Activated naive CD4-positive, alpha-beta T cell treated with anti-CD3 and anti-CD28 coated beads, Interleukin-2, amount 10 ng/mL, durations not matched to agents 7 days and 5 days (primary cell): Measurements from ENCODE around the gene FAM216A.
"Not testable (repeated sequence)": the region's sequence is repeated elsewhere in the genome, so short reads cannot be mapped to it uniquely, and the experiment has no call there.

Source experiments
- CTCF ChIA-PET: fragments of 350-600 bp; sonication (Branson Sonifier 250); formaldehyde crosslinking; loops from one replicate; lab custom pipeline; 2021; ENCODE audit warnings: antibody characterized with exemption; lab: Charles Lee
- DNase-seq: peaks from one replicate; pipeline ENCODE4 v3.0.0-alpha.2; 2020
- H3K27ac Mint-ChIP-seq: one replicate; pipeline ENCODE4 v1.8.0; 2021; ENCODE audit warnings: mild to moderate bottlenecking, moderate library complexity, mixed read lengths
- H3K27me3 Mint-ChIP-seq: one replicate; pipeline ENCODE4 v1.8.0; 2021; ENCODE audit warnings: mild to moderate bottlenecking, mixed read lengths
- H3K36me3 Mint-ChIP-seq: one replicate; pipeline ENCODE4 v1.8.0; 2021; ENCODE audit warnings: mixed read lengths
- H3K4me1 Mint-ChIP-seq: one replicate; pipeline ENCODE4 v1.8.0; 2021; ENCODE audit warnings: mixed read lengths
- H3K4me3 Mint-ChIP-seq: one replicate; pipeline ENCODE4 v1.8.0; 2021; ENCODE audit warnings: mild to moderate bottlenecking, moderate library complexity, mixed read lengths
- H3K9me3 Mint-ChIP-seq: one replicate; pipeline ENCODE4 v1.8.0; 2021; ENCODE audit warnings: mixed read lengths

The FAM216A gene, protein sequence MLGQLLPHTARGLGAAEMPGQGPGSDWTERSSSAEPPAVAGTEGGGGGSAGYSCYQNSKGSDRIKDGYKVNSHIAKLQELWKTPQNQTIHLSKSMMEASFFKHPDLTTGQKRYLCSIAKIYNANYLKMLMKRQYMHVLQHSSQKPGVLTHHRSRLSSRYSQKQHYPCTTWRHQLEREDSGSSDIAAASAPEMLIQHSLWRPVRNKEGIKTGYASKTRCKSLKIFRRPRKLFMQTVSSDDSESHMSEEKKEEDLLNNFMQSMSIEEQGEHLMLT

DNA sequence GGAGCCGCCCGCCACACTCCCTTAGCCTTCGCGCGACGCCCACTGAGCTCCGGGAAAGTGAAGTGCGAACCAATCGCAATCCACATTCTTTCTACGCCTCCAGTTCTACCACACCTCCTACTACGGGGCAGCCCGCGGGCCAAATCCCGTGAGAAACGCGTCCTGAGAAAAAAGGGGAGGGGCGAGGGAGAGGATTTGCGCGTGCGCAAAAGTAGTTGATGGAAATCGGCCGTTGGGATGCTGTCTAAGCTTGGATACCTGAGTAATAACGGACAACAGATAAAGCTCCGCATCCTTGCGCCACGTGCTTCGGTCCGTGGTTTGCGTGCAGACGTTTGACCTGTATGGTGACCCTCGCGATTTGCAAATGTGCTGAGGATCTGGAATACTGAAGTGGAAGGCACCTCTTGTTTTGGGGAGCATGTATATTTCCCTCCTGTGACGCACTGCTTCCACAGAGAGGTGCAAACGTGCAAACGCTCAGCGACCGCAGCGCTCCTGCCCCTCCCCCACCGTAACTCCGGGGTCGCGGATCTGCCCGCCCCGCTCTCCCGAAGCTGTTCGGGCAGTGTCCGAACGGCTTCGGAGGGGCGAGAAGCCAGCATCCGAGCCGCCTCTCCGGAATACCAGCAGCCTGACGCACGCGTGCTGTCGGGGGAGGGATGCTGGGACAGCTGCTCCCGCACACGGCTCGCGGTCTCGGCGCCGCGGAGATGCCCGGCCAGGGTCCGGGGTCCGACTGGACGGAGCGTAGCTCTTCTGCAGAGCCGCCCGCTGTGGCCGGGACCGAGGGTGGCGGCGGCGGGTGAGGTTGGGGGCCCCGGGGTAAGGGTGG is at the start of gene FAM216A, which contains the start of gene GPN3:
Gene FAM216A (plus strand): TSS at position 632 of the 835 bp plus-strand sequence. CDS start 31 bp downstream, at position 663.
Gene GPN3 (minus strand): TSS at position 44 of the 835 bp plus-strand sequence. CDS start 54 bp downstream, outside the sequence.
- H3K27me3 Mint-ChIP-seq = no peaks in the 10 kb centered on the region
- no peaks in the 10 kb centered on the region for H3K9me3 Mint-ChIP-seq
- CTCF ChIA-PET = interaction anchor here (0.8 to 3.9 kb wide), 20 partner anchors 10 to 137 kb away, joined by 3 to 41 read pairs (median 6); partner anchors contain the start of genes ARPC3, RAD9B and VPS29
- peak within 1 kb of the TSS; percentile 98 for H3K4me3 Mint-ChIP-seq
- DNase-seq = peak; percentile 97
- H3K27ac Mint-ChIP-seq = peak within 1 kb of the TSS; percentile 99
- peaks cover 15% of the 10 kb centered on the region for H3K36me3 Mint-ChIP-seq
- peaks cover 45% of the 10 kb centered on the region for H3K4me1 Mint-ChIP-seq

DNA sequence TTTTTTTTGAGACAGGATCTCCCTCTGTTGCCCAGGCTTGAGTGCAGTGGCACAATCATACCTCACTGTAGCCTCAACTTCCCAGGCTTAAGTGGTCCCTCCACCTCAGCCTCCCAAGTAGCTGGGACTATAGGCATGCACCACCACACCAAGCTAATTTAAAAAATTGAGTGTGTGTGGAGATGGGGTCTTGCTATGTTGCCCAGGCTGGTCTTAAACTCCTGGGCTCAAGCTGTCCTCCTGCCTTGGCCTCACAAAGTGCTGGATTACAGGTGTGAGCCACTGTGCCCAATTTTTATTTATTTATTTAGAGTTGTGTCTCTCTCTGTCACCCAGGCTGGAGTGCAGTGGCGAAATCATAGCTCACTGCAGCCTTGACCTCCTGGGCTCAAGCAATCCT is 48.0 kb upstream of the FAM216A start:
- H3K27ac Mint-ChIP-seq, H3K9me3 Mint-ChIP-seq, H3K4me1 Mint-ChIP-seq, H3K36me3 Mint-ChIP-seq, DNase-seq, H3K4me3 Mint-ChIP-seq: not testable (repeated sequence)
- CTCF ChIA-PET = interaction anchor here (0.8 to 1.0 kb wide), 2 partner anchors 10 to 319 kb away, joined by 3 to 6 read pairs; no protein-coding TSS in a partner anchor
- H3K27me3 Mint-ChIP-seq = peaks cover 54% of the 10 kb centered on the region

DNA sequence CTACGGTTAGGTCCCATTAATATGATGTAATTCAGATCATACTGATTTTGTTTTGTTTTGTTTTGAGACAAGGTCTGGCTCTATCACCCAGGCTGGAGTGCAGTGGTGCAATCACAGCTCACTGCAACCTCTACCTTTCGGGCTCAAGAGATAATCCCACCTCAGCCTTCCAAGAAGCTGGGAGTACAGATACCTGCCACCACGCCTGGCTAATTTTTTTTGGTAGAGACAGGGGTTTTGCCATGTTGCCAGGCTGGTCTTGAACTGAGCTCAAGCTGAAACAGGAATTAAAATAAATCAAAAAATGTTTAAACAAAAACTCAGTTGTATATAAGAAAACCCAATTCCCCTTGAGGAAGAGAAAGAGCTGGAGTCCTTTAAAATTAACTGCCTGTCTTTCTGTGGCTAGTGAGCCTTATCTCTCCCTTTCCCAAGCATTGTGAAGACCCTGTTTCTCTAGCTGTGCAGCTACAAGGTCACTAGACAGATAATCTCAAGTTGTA is 47.4 kb upstream of the FAM216A start:
- Mint-ChIP-seq H3K4me3 (no peak overlapping the region), H3K36me3 (no peaks in the 10 kb centered on the region), H3K9me3 (no peaks in the 10 kb centered on the region), H3K27me3 (peaks cover 54% of the 10 kb centered on the region), H3K27ac (no peak overlapping the region), H3K4me1 (no peaks in the 10 kb centered on the region)
- CTCF ChIA-PET = interaction anchor here (0.6 to 1.0 kb wide), 3 partner anchors 10 to 320 kb away, joined by 3 to 6 read pairs (median 3); no protein-coding TSS in a partner anchor
- DNase-seq = no peak

DNA sequence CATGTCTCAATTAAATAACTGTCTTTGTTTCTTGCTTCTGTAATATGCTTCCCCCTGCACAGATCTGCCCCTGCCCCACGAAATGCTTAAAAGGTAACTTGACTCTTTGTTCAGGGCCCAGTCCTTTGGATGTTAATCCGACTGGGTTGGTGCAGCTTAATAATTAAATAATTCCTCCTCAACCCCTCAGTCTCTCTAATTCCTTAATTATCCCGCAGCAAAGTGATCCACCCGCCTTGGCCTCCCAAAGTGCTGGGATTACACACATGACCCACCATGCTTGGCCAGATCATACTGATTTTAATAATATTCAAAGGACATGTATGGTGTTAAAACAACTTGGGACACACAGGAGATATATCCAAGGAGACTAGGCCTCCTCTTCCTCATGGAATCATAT is 46.9 kb upstream of the FAM216A start:
- Mint-ChIP-seq H3K4me3 (no peak overlapping the region), H3K27me3 (peaks cover 54% of the 10 kb centered on the region), H3K4me1 (no peaks in the 10 kb centered on the region), H3K36me3 (no peaks in the 10 kb centered on the region), H3K9me3 (no peaks in the 10 kb centered on the region), H3K27ac (no peak overlapping the region)
- CTCF ChIA-PET = interaction anchor here (0.6 to 1.0 kb wide), 3 partner anchors 133 to 322 kb away, joined by 3 read pairs; no protein-coding TSS in a partner anchor
- DNase-seq = no peak

DNA sequence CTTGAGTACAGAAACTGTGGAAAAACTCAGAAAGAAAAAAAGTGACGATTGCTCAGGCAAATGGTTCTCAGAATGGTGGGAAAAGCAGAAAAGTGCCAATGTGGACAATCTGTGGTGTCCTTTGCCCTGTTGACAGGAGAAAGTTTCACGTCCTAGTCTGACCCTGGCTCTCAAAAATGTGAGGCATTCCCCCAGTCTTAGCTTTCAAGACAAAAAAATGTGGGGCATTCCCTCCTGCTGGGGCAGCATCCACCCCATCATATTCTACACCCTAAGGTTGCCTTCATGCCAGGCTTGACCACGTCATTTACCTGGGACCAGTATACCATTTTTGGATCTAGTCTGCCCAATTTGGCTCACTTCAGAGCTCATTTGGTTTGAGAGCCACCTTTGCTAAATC is 44.4 kb upstream of the FAM216A start:
- DNase-seq = no peak
- Mint-ChIP-seq H3K9me3 (no peaks in the 10 kb centered on the region), H3K4me1 (no peaks in the 10 kb centered on the region), H3K36me3 (no peaks in the 10 kb centered on the region), H3K27ac (no peak overlapping the region), H3K27me3 (peaks cover 45% of the 10 kb centered on the region), H3K4me3 (no peak overlapping the region)
- CTCF ChIA-PET = no interaction called here

DNA sequence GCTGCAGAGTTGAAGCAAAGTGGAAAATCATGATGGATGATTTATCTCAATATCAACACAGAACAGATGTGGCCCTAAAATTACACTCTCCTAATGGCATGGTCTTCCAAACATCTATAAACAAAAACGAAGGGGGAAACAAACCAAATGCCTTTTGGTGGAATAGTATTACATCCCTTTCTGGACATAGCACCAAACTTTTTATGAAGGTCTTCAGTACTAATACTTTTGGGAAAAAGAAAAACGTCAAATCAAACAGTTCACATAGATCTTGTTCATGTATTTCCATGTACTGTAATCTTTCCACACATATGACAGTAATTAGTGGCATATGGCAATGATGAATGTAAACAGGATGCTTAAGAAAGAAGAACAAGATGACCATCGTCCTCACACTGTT is 42.2 kb upstream of the FAM216A start:
- Mint-ChIP-seq H3K9me3 (no peaks in the 10 kb centered on the region), H3K27ac (no peak overlapping the region), H3K27me3 (peaks cover 36% of the 10 kb centered on the region), H3K4me1 (peaks cover 2% of the 10 kb centered on the region), H3K4me3 (no peak overlapping the region), H3K36me3 (no peaks in the 10 kb centered on the region)
- CTCF ChIA-PET = interaction anchor here (1.1 kb wide), 1 partner anchor 325 kb away, joined by 3 read pairs; no protein-coding TSS in a partner anchor
- DNase-seq = no peak

DNA sequence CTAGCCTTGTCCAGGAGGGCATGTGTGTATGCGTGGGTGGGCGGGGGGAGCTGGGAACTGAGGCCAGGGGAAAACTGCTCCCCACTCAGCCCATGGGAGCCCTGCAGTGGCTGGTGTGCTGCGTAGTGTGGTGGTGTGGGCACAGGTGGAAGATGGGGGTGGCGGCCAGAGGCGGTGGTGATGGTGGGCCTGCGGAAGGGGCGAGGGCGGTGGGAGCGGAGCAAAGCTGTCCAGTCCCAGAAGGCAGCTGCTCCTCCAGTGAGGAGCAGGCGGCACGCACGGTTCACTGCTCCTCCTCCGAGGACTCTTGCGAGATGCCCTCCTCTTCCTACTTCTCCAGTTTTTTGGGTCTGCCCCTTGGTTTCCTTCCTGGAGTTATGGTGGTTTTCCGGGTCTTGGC is 39.0 kb upstream of the FAM216A start:
- DNase-seq, H3K36me3 Mint-ChIP-seq, H3K4me1 Mint-ChIP-seq, H3K27ac Mint-ChIP-seq, CTCF ChIA-PET, H3K9me3 Mint-ChIP-seq, H3K4me3 Mint-ChIP-seq: not testable (repeated sequence)
- H3K27me3 Mint-ChIP-seq = peaks cover 12% of the 10 kb centered on the region

DNA sequence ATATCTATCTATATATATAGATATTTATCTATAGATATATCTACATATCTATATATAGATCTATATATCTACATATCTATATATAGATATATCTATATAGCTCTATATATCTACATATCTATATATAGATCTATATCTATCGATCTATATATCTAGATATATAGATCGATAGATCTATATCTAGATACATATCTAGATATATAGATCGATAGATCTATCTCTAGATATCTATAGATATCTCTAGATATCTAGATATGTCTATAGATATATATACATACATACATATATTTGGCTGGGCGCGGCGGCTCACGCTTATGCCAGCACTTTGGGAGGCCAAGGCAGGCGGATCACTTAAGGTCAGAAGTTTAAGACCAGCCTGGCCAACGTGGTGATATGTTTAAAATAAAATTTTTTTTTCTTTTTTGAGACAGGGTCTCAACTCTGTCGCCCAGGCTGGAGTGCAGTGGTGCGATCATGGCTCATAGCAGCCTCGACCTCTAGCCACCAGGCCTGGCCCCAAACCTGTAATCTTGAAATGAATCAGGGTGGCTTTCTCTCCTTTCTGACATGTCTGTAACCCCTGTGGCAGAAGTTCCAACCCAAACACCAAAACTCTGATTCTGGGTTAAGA is 36.6 kb upstream of the FAM216A start:
- Mint-ChIP-seq H3K4me3 (no peak overlapping the region), H3K27me3 (peaks cover 6% of the 10 kb centered on the region), H3K36me3 (peaks cover 25% of the 10 kb centered on the region), H3K9me3 (no peaks in the 10 kb centered on the region), H3K27ac (peak overlapping the region; percentile 78), H3K4me1 (peaks cover 5% of the 10 kb centered on the region)
- CTCF ChIA-PET = interaction anchor here (0.7 to 2.1 kb wide), 39 partner anchors 8 to 362 kb away, joined by 3 to 38 read pairs (median 5); partner anchors contain the start of genes ANAPC7, ARPC3, FAM216A and GPN3
- no peak for DNase-seq

DNA sequence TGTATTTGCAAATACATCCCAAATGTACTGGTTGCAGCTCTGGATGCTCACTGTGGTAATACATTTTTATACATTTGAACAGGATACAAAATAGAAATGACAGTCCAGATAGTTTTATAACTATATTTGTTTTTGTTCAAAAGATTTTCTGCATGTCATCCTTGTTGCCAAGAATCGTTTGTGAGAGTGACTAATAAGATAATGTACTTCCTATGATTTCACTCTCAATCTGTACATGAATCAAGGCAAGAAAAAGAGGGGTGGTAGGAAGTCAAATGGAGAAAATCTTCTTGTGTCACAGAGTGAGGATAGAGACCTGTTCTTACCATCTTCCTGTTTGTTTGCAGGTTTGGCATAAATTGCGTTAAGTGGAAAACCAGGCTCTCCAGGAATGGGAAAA is 32.4 kb upstream of the FAM216A start:
- no peak overlapping the region for H3K27ac Mint-ChIP-seq
- H3K4me3 Mint-ChIP-seq = no peak overlapping the region
- H3K27me3 Mint-ChIP-seq = no peaks in the 10 kb centered on the region
- peaks cover 5% of the 10 kb centered on the region for H3K4me1 Mint-ChIP-seq
- DNase-seq = no peak
- H3K36me3 Mint-ChIP-seq = peaks cover 41% of the 10 kb centered on the region
- CTCF ChIA-PET = no interaction called here
- H3K9me3 Mint-ChIP-seq = no peaks in the 10 kb centered on the region

DNA sequence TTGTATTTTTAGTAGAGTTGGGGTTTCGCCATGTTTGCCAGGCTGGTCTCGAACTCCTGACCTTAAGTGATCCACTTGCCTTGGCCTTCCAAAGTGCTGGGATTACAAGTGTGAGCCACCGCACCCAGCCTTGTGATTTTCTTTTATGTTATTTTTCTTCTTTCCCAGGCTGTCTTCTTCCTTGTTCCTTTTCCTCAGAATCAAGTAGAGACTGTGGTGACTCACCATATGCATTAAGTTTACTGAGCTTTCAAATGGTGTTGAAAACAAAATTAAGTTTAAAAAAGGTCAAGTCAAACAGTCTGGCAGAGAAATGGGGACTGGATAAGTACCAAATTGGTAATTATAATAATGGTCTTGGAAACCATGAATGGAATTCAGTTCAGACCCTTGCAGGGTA is 24.2 kb upstream of the FAM216A start:
- DNase-seq = no peak
- Mint-ChIP-seq H3K4me1 (peaks cover 36% of the 10 kb centered on the region), H3K4me3 (no peak overlapping the region), H3K9me3 (no peaks in the 10 kb centered on the region), H3K27ac (no peak overlapping the region), H3K36me3 (peaks cover 40% of the 10 kb centered on the region), H3K27me3 (no peaks in the 10 kb centered on the region)
- CTCF ChIA-PET = interaction anchor here (1.2 kb wide), 1 partner anchor 13 kb away, joined by 3 read pairs; no protein-coding TSS in a partner anchor

DNA sequence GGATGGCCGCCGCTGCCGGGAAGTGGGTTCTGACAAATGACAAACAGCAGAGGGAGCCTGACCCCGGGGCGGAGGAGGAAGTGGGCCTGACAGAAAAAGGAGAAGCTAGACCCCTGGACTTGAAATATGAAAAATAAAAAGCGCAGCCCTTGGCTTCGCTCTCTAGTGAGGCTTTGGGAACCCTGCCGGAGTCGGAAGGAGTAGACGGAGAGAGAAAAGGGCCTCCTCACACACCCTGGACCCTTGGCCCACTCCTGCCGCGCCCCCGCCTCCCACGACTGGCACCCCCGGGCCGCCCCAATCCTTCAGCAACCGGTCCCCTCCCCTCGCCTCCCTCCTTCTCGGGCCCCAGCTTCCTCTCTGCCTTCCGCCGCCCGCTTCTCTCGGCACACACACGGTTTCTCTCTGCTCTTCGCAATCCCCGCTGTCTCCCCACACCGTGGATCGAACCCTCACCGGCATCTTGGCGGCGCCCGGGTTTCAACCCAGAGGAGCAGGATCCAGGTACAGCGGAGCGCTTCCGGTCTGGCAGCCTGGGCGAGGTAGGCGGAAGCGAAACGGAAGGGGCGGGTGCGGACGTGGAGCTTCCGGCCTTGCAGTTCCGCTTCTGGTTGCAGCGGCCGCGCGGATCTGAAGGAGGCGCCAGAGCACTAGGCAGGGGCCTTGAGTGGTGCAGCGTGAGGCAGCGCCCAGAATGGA is 18.7 kb upstream of the FAM216A start, which contains the start of gene ARPC3:
Gene ARPC3 (minus strand): TSS at position 539 of the 699 bp plus-strand sequence. CDS start 77 bp downstream, at position 462.
- H3K27ac Mint-ChIP-seq = peak within 1 kb of the TSS; percentile 99
- CTCF ChIA-PET = interaction anchor here (0.5 to 4.2 kb wide), 24 partner anchors 9 to 438 kb away, joined by 3 to 50 read pairs (median 4); partner anchors contain the start of genes ATP2A2, FAM216A, GPN3 and TCTN1
- H3K36me3 Mint-ChIP-seq = peaks cover 38% of the 10 kb centered on the region
- peak; percentile 98 for DNase-seq
- H3K4me1 Mint-ChIP-seq = peaks cover 51% of the 10 kb centered on the region
- no peaks in the 10 kb centered on the region for H3K9me3 Mint-ChIP-seq
- peak within 1 kb of the TSS; percentile 99 for H3K4me3 Mint-ChIP-seq
- H3K27me3 Mint-ChIP-seq = no peaks in the 10 kb centered on the region

DNA sequence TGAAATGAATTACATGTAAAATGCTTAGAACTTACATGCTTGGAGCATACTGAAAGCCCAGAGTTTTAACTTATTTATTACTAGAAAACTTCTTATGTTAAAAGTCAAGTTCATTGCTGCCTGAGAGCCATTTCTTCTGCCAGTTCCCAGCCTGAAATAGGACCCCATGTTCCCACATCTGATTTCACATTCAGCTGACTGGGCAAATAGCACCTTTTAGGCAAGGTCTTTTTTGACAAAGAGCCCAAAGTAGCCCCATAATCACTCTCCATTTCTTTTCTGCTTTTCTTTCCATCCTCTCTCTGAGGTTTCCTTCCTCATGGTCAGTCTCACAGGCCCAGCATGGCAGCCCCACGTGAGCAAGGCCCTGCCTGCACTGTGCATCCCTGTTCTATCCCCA is 17.4 kb upstream of the FAM216A start:
- DNase-seq = no peak
- CTCF ChIA-PET = interaction anchor here (3.1 to 4.2 kb wide), 3 partner anchors 17 to 154 kb away, joined by 30 to 50 read pairs (median 31); partner anchors contain the start of genes FAM216A and GPN3
- H3K9me3 Mint-ChIP-seq = no peaks in the 10 kb centered on the region
- H3K27me3 Mint-ChIP-seq = no peaks in the 10 kb centered on the region
- peaks cover 45% of the 10 kb centered on the region for H3K4me1 Mint-ChIP-seq
- H3K27ac Mint-ChIP-seq = peak overlapping the region; percentile 99
- peak overlapping the region; percentile 99 for H3K4me3 Mint-ChIP-seq
- peaks cover 39% of the 10 kb centered on the region for H3K36me3 Mint-ChIP-seq
